Cardiac ventricle fibroblast (primary cell): ENCODE measurements around the gene EPB41L1. TPM values are rescaled to one million over a fixed set of nuclear protein-coding genes. Genes with fewer than 3 reads are reported as not detected.

Experiments
- total RNA-seq: library from RNA; depleted of rRNA; stranded (reverse); fragments of >200 nt; gene quantifications from 2 replicates; pipeline ENCODE4 v1.2.3, GENCODE V29; 2015

Gene EPB41L1
- 33.9 and 38.0 TPM in 2 replicates for total RNA-seq

DNA sequence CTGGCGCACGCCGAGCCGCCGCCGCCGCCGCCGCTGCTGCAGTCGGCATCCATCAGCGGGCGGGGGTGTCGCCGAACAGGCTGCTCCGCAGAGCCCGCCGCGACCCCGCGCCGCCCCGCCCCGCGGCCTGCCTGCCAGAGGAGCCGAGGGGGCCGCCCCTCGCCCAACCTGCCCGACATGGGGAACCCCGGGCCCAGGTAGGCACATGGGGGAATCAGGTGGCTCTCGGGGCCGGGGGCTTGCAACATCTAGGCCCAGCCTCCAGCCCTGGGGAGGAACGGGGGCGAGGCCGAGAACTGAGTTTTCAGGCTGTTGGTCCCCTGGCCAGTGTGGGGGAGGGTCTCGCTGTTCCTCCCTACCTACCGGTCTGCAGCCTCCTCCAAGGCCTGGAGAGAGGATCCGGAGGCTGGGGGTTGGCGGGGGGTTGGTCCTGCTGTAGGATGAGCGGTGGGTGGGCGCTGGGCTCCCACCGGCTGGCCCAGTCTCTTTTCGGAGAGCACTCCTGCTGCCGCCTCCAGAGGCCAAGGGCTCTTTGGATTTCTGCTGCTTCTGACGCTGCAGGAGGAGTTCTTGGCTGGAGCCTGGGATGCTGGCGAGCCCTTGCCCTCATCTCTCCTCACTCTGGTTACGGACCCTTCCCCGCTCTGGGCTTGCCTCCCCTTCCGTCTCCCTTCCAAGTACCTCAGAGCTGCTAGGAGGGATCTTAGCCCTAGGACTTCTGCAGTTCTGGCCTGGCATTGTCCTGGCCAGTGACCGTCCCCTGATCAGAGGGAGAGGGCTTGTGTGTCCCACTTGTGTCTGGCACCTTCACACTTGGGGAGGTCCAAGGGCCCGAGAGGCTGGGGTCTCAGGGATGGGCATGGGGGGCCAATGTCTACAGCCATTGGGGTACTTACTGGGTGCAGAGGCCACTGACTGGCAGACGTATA lies at the start of gene EPB41L1:
EPB41L1 (plus strand) TSS at position 41 of the 929 bp plus-strand sequence. CDS start 19,038 bp downstream, outside the sequence.

DNA sequence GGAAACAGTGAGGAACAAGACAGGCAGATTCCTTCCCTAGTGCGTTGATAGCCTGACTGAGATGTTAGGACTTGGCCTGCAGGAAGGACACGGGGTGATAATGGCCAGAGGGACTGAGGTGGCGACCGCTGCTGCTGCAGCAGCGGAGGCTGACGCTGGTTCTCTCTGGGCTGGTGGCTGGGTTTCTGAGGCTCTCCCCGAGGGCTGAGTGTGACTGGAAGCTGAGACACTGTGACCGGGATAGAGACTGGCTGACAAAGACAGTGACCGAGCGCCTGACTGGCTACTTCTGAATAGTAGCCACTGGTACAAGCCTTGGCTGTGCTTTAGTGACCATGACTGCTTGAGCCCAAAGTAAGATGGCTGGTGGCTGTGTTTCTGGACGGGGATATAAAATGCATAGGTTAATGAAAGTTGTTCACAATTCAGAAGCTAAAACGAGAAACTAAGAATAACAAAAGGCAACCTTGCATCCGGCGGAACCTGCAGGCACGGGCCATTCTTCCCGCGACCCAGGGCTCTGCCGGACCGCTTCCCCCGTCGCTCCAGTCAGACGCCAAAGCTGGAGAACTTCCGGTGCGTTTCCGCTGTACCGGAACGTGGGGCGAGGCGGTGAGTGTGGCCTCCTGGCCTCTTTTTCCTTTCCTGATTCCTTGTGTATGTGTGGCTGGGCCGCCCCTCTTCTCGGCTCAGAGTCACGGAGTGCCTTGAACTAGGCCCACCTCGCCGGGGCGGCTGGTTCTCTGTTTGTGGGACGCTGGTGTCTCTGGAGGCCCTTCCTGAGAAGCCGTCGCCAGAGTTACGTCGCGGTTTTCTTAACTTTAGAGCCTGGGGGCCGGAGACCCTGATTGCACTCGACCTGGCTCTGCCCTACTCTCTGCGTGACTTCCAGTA lies 81.6 kb downstream of the EPB41L1 start, which contains the start of gene AAR2:
AAR2 (plus strand) TSS at position 587 of the 894 bp plus-strand sequence. CDS start 3,391 bp downstream, outside the sequence.

Other genes starting within 250 kb of the EPB41L1 start
- gene SCAND1, start 200.2 kb upstream of the EPB41L1 start, total RNA-seq = 100 and 128 TPM in 2 replicates
- gene CNBD2, start 186.2 kb upstream of the EPB41L1 start, total RNA-seq = 2.8 and 5.1 TPM in 2 replicates
- gene AAR2, start 81.7 kb downstream of the EPB41L1 start, total RNA-seq = 28.4 and 29.3 TPM in 2 replicates
- 32.3 and 38.0 TPM in 2 replicates for gene DLGAP4, start 151.6 kb downstream of the EPB41L1 start, total RNA-seq